Lung (tissue), 12 donors: Measurements from ENCODE around the gene PHACTR1. TPM values are rescaled to one million over a fixed set of nuclear protein-coding genes. Genes with fewer than 3 reads are reported as not detected.

Experiments
- ATAC-seq: fragments of 200-7000 bp; cut with Tn5 transposase; one replicate; pipeline ENCODE4 v1.9.1; 2020; ENCODE audit warnings: moderate number of reproducible peaks; ENCODE audit not compliant: insufficient read depth, low FRiP score
- DNase-seq, 3 donors: peaks; one replicate each; pipeline ENCODE4 v3.0.0-alpha.2; 2013 to 2017
- H3K27ac ChIP-seq, 2 donors: one replicate each; pipeline ENCODE4 v1.5.1; 2013; ENCODE audit warnings: mild to moderate bottlenecking in 2 of 2, moderate library complexity in 2 of 2, control low read depth in 1 of 2, inconsistent platforms in 1 of 2, low read depth in 1 of 2, low read length in 1 of 2
- H3K27me3 ChIP-seq, 3 donors: one replicate each; pipeline ENCODE4 v1.5.1; 2013; ENCODE audit warnings: low read length in 2 of 3; ENCODE audit not compliant: control insufficient read depth in 3 of 3, insufficient read depth in 3 of 3
- H3K36me3 ChIP-seq, 4 donors: one replicate each; pipeline ENCODE4 v1.5.1; 2013; ENCODE audit warnings: low read length in 4 of 4, mild to moderate bottlenecking in 1 of 4, moderate library complexity in 1 of 4; ENCODE audit not compliant: control insufficient read depth in 4 of 4, insufficient read depth in 4 of 4
- H3K4me1 ChIP-seq, 5 donors: one replicate each; pipeline ENCODE4 v1.5.1; 2013; ENCODE audit warnings: low read length in 5 of 5, mild to moderate bottlenecking in 2 of 5, moderate library complexity in 1 of 5; ENCODE audit not compliant: control insufficient read depth in 5 of 5, insufficient read depth in 5 of 5
- H3K4me3 ChIP-seq: one replicate; pipeline ENCODE4 v1.5.1; 2013; ENCODE audit warnings: mild to moderate bottlenecking, control low read depth, moderate library complexity
- H3K9ac ChIP-seq, 2 donors: one replicate each; pipeline ENCODE4 v1.5.1; 2013; ENCODE audit warnings: low read length in 2 of 2, control low read depth in 1 of 2; ENCODE audit not compliant: insufficient read depth in 1 of 2
- H3K9me3 ChIP-seq, 4 donors: one replicate each; pipeline ENCODE4 v1.5.1; 2013; ENCODE audit warnings: low read length in 3 of 4, mild to moderate bottlenecking in 1 of 4, moderate library complexity in 1 of 4; ENCODE audit not compliant: control insufficient read depth in 4 of 4, insufficient read depth in 3 of 4
- CTCF ChIP-seq: IDR thresholded peaks from 2 replicates; pipeline ENCODE4 v1.5.1; 2012; ENCODE audit warnings: mild to moderate bottlenecking; ENCODE audit errors: control extremely low read depth, extremely low read depth
- WGBS, 2 donors: extraction: QIAGEN DNeasy Blood & Tissue Kit; methylation state at CpG; one replicate each; pipeline ENCODE4 v1.1.7; 2013; 5-methylcytosine and 5-hydroxymethylcytosine counted together
- polyA plus RNA-seq, 2 donors: library from polyadenylated mRNA; stranded (reverse); fragments of 200-250 nt; gene quantifications; one replicate each; pipeline ENCODE4 v1.2.1, GENCODE V29; 2013
- total RNA-seq, 2 donors: library from RNA; depleted of rRNA in 1 of 2; stranded (reverse); fragments of >200 nt in 1 of 2; gene quantifications; one replicate each; pipeline ENCODE4 v1.2.1, GENCODE V29; 2014 to 2021
- donor health status: control.
- donor health status: control.
- donor health status: Bipolar disorder and iron deficiency.
- donor health status: healthy.
- donor health status: DM: yes; HTN: yes; CAD: no.

Gene PHACTR1
- total and polyA plus RNA-seq, 4 donors = 16.3 to 58.8 (median 41.9) TPM

DNA sequence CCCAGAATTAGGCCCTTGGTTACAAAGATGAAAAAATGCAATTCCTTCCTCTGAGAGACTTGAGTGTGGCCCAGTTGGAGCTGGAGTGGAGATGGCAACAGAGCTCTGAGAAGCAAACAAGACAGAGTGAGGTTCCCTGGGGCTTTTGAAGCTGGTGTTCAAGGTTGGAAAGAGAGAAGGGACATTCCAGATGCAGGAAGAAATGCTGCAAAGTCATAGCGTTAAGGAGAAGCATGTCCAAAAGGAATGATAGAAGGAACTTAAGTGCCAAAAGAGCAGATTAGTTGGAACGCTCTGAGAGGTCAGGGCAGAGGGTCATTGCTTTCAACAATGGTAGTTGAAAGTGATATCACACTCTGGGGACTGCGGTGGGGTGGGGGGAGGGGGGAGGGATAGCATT, 360.0 kb downstream of the PHACTR1 start:
- Histone ChIP-seq H3K36me3 (no peaks in the 10 kb centered on the region), H3K9ac (no peak overlapping the region), H3K4me3 (no peak overlapping the region), H3K4me1 (peaks cover 3 to 37% (median 7%) of the 10 kb centered on the region in 5 donors), H3K27me3 (no peaks in the 10 kb centered on the region), H3K27ac (no peak overlapping the region), H3K9me3 (no peaks in the 10 kb centered on the region)
- ATAC-seq = no peak
- WGBS, 2 donors = 53 to 61% methylated on average over 3 of the region's 3 CpGs
- no peak for TF ChIP-seq CTCF
- DNase-seq = no peak

DNA sequence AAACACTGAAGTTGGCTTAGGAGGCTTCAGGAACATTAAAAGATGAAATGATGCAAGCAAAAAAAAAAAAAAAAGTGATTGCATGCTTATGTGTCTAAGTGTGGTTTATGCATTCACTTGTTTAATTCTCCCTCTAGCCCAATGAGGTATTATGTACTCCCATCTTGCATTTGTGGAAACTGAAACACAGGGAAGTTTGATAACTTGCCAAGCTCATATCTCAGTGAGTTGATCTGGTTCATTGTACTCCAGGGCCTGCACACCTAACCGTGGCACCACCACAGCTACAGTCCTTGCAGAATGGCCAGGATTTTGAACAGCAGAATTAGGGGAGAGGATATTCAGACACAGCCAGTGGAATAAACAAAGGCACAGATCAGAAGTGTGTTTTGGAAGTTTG, 360.6 kb downstream of the PHACTR1 start:
- no peaks in the 10 kb centered on the region for H3K9me3 ChIP-seq
- H3K27ac ChIP-seq = peak overlapping the region in 1 of 2 donors; percentile 0
- ATAC-seq (no peak), DNase-seq (no peak)
- no peak overlapping the region for H3K4me3 ChIP-seq
- H3K4me1 ChIP-seq = peaks cover 3 to 34% (median 7%) of the 10 kb centered on the region in 5 donors
- no peaks in the 10 kb centered on the region for H3K27me3 ChIP-seq
- no peak for TF ChIP-seq CTCF
- 61 to 76% methylated on average over 1 of the region's 1 CpG for WGBS, 2 donors
- no peak overlapping the region for H3K9ac ChIP-seq
- peaks cover 0 to 2% (median 0%) of the 10 kb centered on the region in 4 donors for H3K36me3 ChIP-seq

DNA sequence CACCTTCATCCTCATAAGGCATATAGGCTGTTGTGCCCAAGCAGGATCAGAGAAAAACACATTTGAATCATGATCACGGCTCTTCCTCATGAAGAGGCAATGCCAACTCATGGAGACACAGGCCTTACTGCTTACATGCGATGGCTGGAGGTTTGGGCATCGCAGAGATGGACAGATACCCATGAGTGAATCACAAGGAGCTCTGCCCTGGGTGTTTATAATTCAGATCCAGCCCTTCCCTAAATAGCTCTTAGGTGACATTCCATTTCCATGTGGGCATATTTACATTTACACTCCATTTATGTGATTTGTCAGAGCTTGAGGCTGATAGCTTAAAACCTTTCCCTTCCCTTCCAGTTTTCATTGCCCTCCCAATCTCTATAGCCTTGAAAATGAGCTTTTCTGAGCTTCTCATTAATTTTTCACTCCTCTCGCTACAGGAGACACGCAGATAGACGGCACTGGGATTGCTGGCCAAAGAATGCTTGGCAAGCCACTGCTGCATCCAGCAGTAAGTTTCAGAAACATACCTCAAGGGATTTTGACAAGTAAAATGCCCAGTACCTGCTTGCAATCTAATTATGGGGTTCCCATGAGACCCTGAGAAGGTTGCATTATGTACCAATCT, 362.6 kb downstream of the PHACTR1 start:
- Histone ChIP-seq H3K9ac (no peak overlapping the region), H3K9me3 (no peaks in the 10 kb centered on the region), H3K4me1 (peaks cover 0 to 33% (median 3%) of the 10 kb centered on the region in 5 donors), H3K27ac (peak overlapping the region in 1 of 2 donors; percentile 61), H3K36me3 (peaks cover 0 to 2% (median 0%) of the 10 kb centered on the region in 4 donors), H3K4me3 (no peak overlapping the region), H3K27me3 (no peaks in the 10 kb centered on the region)
- no peak for TF ChIP-seq CTCF
- WGBS, 2 donors = 83 to 86% methylated on average over 6 of the region's 6 CpGs
- ATAC-seq (no peak), DNase-seq (no peak)
